ENCODE measurements around the gene SCAF8. TPM values are rescaled to one million over a fixed set of nuclear protein-coding genes. Genes with fewer than 3 reads are reported as not detected.

The SCAF8 gene
- total and polyA plus RNA-seq, 2 donors (not counting 1 experiment from before 2014, with no cell fraction given): 25.7 to 75.2 TPM

GRCh38 chr6:154782193-154782592 lies 49.0 kb downstream of the SCAF8 start:
- Histone ChIP-seq H3K4me1 (ENCODE audit: control insufficient read depth in 2 of 2, insufficient read depth in 2 of 2, low read length in 2 of 2) (no peaks in the 10 kb centered on the region), H2AFZ (ENCODE audit: insufficient read depth, low read depth, low read length, poor library complexity, severe bottlenecking) (no peak overlapping the region), H3K36me3 (replicated peaks in 1 of 2; ENCODE audit: control extremely low read depth in 1 of 2, control insufficient read depth in 1 of 2, extremely low read depth in 1 of 2, insufficient read depth in 2 of 2, low read length in 1 of 2) (peaks cover 1 to 35% of the 10 kb centered on the region in 2 experiments), H3K27ac (ENCODE audit: low read length in 2 of 2) (no peak overlapping the region), H3K4me2 (replicated peaks; ENCODE audit: low read depth, low read length, poor library complexity, severe bottlenecking) (no peak overlapping the region), H3K27me3 (replicated peaks in 1 of 4; ENCODE audit: control extremely low read depth in 1 of 4, control insufficient read depth in 3 of 4, insufficient read depth in 4 of 4, low read length in 3 of 4) (no peaks in the 10 kb centered on the region), H3K79me2 (ENCODE audit: control insufficient read depth, insufficient read depth, low read length) (peaks cover 38% of the 10 kb centered on the region), H3K9me3 (ENCODE audit: control extremely low read depth in 1 of 3, control insufficient read depth in 2 of 3, insufficient read depth in 1 of 3, low read length in 2 of 3) (no peaks in the 10 kb centered on the region), H3K4me3 (ENCODE audit: control extremely low read depth in 1 of 5, extremely low read depth in 1 of 5, insufficient read depth in 1 of 5, low read depth in 2 of 5, low read length in 4 of 5) (no peak overlapping the region), H4K20me1 (ENCODE audit: control insufficient read depth, insufficient read depth, low read length, poor library complexity, severe bottlenecking) (peaks cover 49% of the 10 kb centered on the region), H3K9ac (ENCODE audit: low read length) (no peak overlapping the region)
- no peak for DNase-seq
- no peak for ATAC-seq (ENCODE audit: low read depth)
- no peaks in the 10 kb centered on the region for H3K9me3 Mint-ChIP-seq (ENCODE audit: insufficient read depth)
- no peak for TF ChIP-seq EZH2 (IDR thresholded peaks at IDR 0.05; ENCODE audit: borderline replicate concordance, insufficient read depth, low read depth, low read length, poor library complexity, severe bottlenecking)
- TF ChIP-seq, protein P1, sequence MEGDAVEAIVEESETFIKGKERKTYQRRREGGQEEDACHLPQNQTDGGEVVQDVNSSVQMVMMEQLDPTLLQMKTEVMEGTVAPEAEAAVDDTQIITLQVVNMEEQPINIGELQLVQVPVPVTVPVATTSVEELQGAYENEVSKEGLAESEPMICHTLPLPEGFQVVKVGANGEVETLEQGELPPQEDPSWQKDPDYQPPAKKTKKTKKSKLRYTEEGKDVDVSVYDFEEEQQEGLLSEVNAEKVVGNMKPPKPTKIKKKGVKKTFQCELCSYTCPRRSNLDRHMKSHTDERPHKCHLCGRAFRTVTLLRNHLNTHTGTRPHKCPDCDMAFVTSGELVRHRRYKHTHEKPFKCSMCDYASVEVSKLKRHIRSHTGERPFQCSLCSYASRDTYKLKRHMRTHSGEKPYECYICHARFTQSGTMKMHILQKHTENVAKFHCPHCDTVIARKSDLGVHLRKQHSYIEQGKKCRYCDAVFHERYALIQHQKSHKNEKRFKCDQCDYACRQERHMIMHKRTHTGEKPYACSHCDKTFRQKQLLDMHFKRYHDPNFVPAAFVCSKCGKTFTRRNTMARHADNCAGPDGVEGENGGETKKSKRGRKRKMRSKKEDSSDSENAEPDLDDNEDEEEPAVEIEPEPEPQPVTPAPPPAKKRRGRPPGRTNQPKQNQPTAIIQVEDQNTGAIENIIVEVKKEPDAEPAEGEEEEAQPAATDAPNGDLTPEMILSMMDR (IDR thresholded peaks at IDR 0.05): no peak
- peaks cover 6% of the 10 kb centered on the region for H3K4me1 Mint-ChIP-seq
- no peak overlapping the region for H3K4me3 Mint-ChIP-seq
- intact Hi-C loops (cut with micrococcal nuclease): loop anchor here (5.0 kb wide), 1 partner anchor 45 kb away; no protein-coding TSS in a partner anchor
- WGBS (ENCODE audit: insufficient coverage): 100% methylated on average over 1 of the region's 4 CpGs
- H3K27me3 Mint-ChIP-seq: no peaks in the 10 kb centered on the region
- no peak overlapping the region for H3K27ac Mint-ChIP-seq
- ChIA-PET CTCF (interaction anchor here (1.4 to 1.6 kb wide), 2 partner anchors 22 to 48 kb away, joined by 3 to 4 read pairs; no protein-coding TSS in a partner anchor), POLR2A (no interaction called here)

DNA sequence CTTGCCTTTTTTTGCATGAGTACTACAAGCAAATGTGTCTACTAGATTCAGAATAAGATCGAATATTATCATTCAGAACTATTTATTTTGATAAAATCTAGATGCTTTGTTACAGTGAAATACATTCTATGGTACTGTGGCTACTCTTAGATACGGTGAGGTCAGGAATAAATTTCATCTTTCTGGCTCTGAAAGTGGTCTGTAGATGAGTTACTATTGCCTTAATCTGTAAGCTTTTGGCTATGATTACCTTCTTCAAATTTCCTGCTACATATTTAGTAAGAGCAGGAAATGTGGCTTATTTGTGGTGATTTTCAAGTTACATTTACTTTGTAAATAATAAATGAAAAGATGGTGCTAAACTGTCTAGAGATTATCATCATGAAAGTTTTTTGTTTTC lies 50.0 kb downstream of the SCAF8 start:
- Histone ChIP-seq H3K4me3 (ENCODE audit: control extremely low read depth in 1 of 5, extremely low read depth in 1 of 5, insufficient read depth in 1 of 5, low read depth in 2 of 5, low read length in 4 of 5) (no peak overlapping the region), H3K36me3 (replicated peaks in 1 of 2; ENCODE audit: control extremely low read depth in 1 of 2, control insufficient read depth in 1 of 2, extremely low read depth in 1 of 2, insufficient read depth in 2 of 2, low read length in 1 of 2) (peaks cover 5 to 33% of the 10 kb centered on the region in 2 experiments), H3K9me3 (ENCODE audit: control extremely low read depth in 1 of 3, control insufficient read depth in 2 of 3, insufficient read depth in 1 of 3, low read length in 2 of 3) (no peaks in the 10 kb centered on the region), H4K20me1 (ENCODE audit: control insufficient read depth, insufficient read depth, low read length, poor library complexity, severe bottlenecking) (peaks cover 48% of the 10 kb centered on the region), H2AFZ (ENCODE audit: insufficient read depth, low read depth, low read length, poor library complexity, severe bottlenecking) (no peak overlapping the region), H3K27me3 (replicated peaks in 1 of 4; ENCODE audit: control extremely low read depth in 1 of 4, control insufficient read depth in 3 of 4, insufficient read depth in 4 of 4, low read length in 3 of 4) (no peaks in the 10 kb centered on the region), H3K4me1 (ENCODE audit: control insufficient read depth in 2 of 2, insufficient read depth in 2 of 2, low read length in 2 of 2) (no peaks in the 10 kb centered on the region), H3K27ac (ENCODE audit: low read length in 2 of 2) (no peak overlapping the region), H3K9ac (ENCODE audit: low read length) (no peak overlapping the region), H3K79me2 (ENCODE audit: control insufficient read depth, insufficient read depth, low read length) (peaks cover 40% of the 10 kb centered on the region), H3K4me2 (replicated peaks; ENCODE audit: low read depth, low read length, poor library complexity, severe bottlenecking) (no peak overlapping the region)
- intact Hi-C loops (cut with micrococcal nuclease): loop anchor here (5.0 kb wide), 1 partner anchor 46 kb away; no protein-coding TSS in a partner anchor
- no CpG with 5 or more reads among the region's 2 CpGs for WGBS (ENCODE audit: insufficient coverage)
- Mint-ChIP-seq H3K4me1 (peaks cover 5% of the 10 kb centered on the region), H3K4me3 (no peak overlapping the region), H3K27ac (no peak overlapping the region), H3K9me3 (ENCODE audit: insufficient read depth) (no peaks in the 10 kb centered on the region), H3K27me3 (no peaks in the 10 kb centered on the region)
- ATAC-seq (ENCODE audit: low read depth) (no peak), DNase-seq (no peak)
- CTCF ChIA-PET: interaction anchor here (1.3 to 1.6 kb wide), 3 partner anchors 21 to 107 kb away, joined by 3 to 5 read pairs (median 4); no protein-coding TSS in a partner anchor
- POLR2A ChIA-PET: no interaction called here
- TF ChIP-seq EZH2 (IDR thresholded peaks at IDR 0.05; ENCODE audit: borderline replicate concordance, insufficient read depth, low read depth, low read length, poor library complexity, severe bottlenecking): no peak
- TF ChIP-seq, protein P1 (IDR thresholded peaks at IDR 0.05): no peak
